ENCODE data around the gene BCAS3.
A peak's percentile ranks its signal among the peaks of the same experiment; 100 is the strongest.
"Not testable (repeated sequence)": the region's sequence is repeated elsewhere in the genome, so short reads cannot be mapped to it uniquely, and the experiment has no call there.

BCAS3 gene

DNA sequence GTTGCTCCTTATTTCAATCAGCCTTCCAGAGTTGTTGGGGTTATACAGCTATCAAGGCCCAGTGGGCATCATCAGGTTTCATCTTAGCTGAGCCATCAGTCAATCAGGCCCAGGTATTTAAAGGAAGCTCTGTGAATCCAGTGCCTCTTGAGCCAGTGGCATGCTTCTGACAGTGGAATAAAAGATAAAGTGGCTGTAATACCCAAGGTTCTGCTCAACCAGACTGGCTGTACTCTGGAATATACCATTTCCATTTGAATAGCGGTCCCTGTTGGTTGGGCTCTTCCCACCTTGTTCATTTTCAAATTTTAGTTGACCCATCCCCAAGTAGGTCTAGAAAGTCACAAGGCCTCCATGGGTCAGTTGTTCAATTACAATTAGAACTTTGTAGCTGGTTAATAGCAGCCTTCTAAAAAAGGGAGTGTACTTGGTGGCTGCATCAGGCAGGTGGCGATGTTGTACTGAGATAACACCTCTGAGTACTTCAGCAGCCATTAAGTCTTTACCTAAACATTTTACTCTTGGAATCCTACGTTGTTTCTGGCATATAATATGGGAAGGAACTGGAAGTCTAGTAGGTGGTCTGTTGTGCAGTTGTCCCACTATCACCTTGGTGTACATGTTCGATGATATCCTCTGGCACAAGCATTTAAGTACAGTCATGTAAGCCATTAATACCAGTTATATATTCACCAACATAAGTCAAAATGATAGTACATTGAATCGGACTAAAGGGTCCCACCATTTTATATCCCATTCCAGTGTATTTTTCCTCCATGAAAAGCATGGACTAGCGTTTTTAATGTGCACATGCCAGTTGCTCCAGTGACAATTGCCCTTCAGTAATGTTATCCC, 294.1 kb downstream of the BCAS3 start:
- DNase-seq: no peak
- intact Hi-C loops (cut with DNase I): no loop called here

DNA sequence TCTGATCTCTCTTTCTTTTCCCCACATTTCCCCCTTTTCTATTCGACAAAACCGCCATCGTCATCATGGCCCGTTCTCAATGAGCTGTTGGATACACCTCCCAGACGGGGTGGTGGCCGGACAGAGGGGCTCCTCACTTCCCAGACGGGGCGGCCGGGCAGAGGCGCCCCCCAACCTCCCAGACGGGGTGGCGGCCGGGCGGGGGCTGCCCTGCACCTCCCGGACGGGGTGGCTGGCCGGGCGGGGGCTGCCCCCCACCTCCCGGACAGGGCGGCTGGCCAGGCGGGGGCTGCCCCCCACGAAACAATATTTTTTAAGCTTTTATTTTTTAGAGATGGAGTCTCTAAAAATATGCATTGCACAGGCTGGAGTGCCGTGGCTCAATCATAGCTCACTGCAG, 299.2 kb downstream of the BCAS3 start:
- DNase-seq; intact Hi-C loops (cut with DNase I): not testable (repeated sequence)

- DNase-seq: no peak
- intact Hi-C loops (cut with DNase I): no loop called here
Observed at GRCh38 chr17:60989379-60989778, 311.7 kb downstream of the BCAS3 start.

- intact Hi-C loops (cut with DNase I): no loop called here
- no peak for DNase-seq
Observed at GRCh38 chr17:60989846-60990245, 312.2 kb downstream of the BCAS3 start.

- intact Hi-C loops (cut with DNase I): no loop called here
Observed at GRCh38 chr17:60993497-60993896, 315.8 kb downstream of the BCAS3 start.

DNA sequence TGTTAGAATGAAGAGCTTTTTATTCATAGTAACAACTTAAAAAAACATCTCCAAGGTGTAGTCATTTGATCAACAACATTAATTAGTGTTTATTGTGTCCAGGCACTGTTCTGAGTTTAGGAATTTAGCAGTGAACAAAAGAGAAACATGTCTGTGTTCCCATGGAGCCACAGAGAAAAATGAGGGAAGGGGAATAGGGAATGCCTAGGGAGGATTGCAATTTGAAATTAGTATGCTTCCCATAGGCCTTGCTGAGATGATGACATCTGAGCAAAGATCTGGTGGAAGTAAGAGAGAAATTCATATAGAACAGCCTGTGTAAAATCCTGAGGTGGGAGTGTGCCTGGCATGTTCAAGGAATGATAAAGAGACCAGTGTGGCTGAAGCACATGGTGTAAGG, 318.0 kb downstream of the BCAS3 start:
- intact Hi-C loops (cut with DNase I): no loop called here
- no peak for DNase-seq

More at GRCh38 chr17:60993497-60993896, 315.8 kb downstream of the BCAS3 start:
- no peak for DNase-seq

- intact Hi-C loops (cut with DNase I): loop anchor here (5.0 kb wide), 2 partner anchors 391 to 411 kb away; no protein-coding TSS in a partner anchor
- no peak for DNase-seq
Observed at GRCh38 chr17:61000911-61001310, 323.3 kb downstream of the BCAS3 start.

- no peak for DNase-seq
- intact Hi-C loops (cut with DNase I): loop anchor here (5.0 kb wide), 2 partner anchors 390 to 410 kb away; no protein-coding TSS in a partner anchor
Observed at GRCh38 chr17:61002316-61002736, 324.7 kb downstream of the BCAS3 start.

- DNase-seq: no peak
- intact Hi-C loops (cut with DNase I): no loop called here
Observed at GRCh38 chr17:61005358-61005757, 327.7 kb downstream of the BCAS3 start.

DNA sequence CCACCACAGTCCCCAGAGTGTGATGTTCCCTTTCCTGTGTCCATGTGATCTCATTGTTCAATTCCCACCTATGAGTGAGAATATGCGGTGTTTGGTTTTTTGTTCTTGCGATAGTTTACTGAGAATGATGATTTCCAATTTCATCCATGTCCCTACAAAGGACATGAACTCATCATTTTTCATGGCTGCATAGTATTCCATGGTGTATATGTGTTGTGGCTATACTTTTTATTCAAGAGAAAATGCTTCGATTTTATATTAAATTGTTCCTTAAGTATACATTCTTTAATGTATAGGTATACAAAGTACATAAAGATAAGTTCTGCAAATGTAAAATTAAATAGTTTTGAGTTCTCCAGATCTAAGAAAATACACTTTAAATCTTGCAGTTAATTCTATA, 328.3 kb downstream of the BCAS3 start:
- DNase-seq; intact Hi-C loops (cut with DNase I): not testable (repeated sequence)

GRCh38 chr17:61007980-61008379, 330.3 kb downstream of the BCAS3 start:
- intact Hi-C loops (cut with DNase I): no loop called here
- no peak for DNase-seq

- intact Hi-C loops (cut with DNase I): no loop called here
- DNase-seq: no peak
Observed at GRCh38 chr17:61009663-61010062, 332.0 kb downstream of the BCAS3 start.

DNA sequence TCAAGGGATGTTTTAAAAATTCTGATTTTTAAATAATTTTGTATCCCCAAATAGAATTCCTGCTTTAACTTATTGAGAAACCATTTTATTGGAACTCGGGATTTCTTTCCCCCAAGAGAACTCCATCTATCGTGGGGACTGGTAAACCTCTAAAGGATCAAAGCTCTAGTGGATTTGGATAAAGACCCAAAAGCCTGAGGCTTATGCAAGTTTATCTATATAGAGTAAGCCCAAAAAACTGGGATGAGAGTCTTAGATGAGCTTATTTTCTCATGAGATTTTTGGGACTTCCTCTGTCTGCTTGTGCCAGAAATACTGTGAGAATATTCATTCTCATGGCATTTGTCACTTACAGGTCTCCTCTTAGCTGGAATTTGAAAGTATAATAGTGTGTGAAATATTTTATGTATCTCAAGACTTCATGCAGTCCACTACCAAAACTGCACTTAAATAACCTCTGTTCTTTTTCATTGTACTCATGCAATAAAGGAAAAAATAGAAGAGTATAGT, 333.1 kb downstream of the BCAS3 start:
- DNase-seq: no peak
- intact Hi-C loops (cut with DNase I): no loop called here

DNA sequence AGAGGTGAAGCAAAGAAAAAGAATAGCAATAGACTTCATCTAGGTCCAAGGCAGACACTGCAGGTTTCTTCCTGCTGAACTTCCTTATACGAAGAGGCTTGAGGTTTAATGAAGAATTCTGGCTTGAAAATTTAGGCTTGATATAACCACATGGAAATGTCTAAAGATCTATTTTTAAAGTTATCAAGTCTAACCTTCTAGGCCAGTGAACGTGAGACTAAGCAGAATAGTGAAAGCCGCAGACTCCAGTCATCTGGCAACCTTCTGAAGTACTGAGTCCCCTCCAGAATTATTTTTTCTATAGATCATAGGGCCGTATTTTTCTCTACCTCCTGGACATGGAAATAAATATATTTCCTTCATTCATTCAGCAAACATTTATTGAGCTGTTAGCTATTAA, 333.6 kb downstream of the BCAS3 start:
- DNase-seq: no peak
- intact Hi-C loops (cut with DNase I): no loop called here

DNA sequence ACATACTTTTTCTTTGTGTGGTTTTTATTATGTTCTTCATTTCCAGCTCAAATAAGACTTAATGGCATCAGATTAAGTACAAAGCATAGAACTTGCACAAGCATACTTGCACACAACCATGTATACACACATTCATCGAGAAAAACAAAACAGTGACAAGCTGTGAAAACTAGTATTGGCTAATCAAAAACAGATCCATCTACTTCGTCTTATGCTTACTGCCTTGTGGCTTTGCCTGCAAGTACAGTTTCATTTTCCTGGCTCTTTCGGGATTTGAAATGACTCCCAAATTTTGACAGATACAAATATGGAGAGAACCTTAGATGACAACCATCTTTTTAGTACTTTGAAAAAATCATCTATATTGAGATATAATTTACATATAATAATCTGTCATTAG, 338.3 kb downstream of the BCAS3 start:
- DNase-seq: no peak
- intact Hi-C loops (cut with DNase I): no loop called here

GRCh38 chr17:61017317-61018006, 339.8 kb downstream of the BCAS3 start:
- DNase-seq: no peak
- intact Hi-C loops (cut with DNase I): no loop called here

DNA sequence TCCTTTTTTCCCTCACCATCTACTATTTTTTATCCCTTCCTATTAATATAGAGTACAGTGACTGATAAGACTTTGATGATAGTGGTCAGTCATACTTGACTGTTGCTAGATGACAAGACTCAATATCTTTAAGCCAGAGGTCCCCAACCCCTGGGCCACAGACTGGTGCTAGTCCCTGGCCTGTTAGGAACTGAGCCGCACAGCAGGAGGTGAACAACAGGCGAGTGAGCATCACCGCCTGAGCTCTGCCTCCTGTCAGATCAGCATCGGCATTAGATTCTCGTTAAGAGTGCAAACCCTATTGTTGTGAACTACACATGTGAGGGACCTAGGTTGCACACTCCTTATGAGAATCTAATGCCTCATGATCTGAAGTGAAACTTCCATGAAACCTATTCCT, 341.3 kb downstream of the BCAS3 start:
- intact Hi-C loops (cut with DNase I): no loop called here
- DNase-seq: peak in 1 of 10 donors; percentile 25

DNA sequence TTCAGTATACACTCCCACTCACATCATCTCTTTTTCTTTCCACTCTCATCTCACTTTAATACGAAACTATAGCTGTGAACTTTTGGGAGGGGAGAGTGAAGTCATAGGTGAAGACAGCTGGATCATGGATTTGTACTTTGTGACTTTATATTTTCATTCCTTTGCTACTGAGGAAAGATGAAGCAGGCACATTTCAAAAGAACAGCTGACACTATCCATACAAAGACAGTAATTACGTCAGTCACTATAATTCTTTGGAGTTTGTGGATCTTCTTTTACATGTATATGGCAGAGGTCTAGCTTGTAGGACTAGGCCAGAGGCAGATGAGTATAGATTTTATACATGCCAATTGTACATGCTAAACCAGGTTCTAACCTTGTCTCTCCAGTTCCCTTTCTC, 346.3 kb downstream of the BCAS3 start:
- DNase-seq: no peak
- intact Hi-C loops (cut with DNase I): no loop called here

DNA sequence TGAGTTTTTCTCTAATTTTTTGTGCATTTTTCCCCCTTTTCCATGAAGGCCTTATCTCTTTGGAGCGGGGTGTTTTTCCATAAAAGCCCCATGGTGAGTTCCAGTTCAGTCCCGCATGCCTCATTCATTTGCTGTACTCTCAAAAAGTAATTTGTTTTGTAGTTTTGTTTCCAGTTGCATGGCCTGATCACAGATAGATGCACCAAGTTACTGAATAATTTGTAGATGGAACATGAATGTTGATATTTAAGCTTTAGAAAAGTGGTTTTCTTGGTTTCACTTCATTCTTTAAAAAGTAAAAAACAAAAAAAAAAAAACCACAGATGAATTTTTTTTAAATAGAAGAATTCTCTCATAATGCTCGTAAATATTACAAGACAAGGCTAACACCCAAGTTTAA, 349.2 kb downstream of the BCAS3 start:
- intact Hi-C loops (cut with DNase I): no loop called here
- DNase-seq: no peak

DNA sequence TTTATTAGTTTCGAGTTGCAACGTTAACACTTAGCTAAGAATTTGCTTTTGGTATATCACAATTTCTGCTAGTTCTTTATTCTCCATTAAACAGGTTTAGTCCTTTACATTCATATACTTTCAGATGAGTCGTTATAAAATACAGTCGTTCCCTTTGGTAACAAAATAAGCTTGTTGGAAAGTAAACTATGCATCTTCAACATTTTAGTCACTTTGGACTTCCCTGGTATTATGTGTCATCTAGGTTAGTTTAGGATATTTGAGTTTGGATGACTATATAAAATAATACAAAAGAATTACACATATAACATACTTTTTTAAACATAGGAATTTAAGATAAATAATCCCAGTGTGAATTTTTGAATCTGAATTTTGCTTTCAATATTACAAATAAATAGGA, 351.5 kb downstream of the BCAS3 start:
- intact Hi-C loops (cut with DNase I): no loop called here
- DNase-seq: no peak

DNA sequence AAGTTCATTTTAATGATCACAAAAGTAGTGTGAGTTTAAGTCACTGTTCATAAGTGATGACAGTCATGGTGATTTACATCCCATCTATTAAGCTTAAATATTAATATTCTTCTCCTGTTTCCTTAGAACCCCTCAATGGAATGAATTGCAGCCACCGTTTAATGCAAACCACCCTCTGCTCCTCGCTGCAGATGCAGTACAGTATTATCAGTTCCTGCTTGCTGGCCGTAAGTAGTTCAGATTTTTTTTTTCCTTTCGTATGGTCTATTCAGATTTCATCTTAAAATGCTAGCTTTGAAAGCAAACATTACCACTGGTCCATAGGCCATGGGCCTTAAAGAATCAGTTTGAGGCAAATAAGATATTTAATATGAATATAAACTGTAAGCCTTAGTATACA, 363.0 kb downstream of the BCAS3 start:
- intact Hi-C loops (cut with DNase I): no loop called here
- no peak for DNase-seq

DNA sequence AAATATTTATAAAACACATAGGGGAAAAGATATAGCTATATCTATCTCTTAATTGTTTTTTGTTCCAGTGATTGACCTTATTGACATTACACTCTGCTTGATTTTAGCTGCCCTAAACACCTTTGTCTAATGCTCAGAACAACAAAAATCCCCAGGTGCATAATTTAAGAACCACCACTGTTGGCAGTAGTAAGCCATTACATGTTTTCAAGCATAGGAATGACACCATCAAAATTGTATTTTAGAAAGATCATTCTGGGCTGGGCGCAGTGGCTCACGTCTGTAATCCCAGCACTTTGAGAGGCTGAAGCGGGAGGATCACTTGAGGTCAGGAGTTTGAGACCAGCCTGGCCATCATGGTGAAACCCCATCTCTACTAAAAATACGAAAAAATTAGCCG, 364.7 kb downstream of the BCAS3 start:
- intact Hi-C loops (cut with DNase I); DNase-seq: not testable (repeated sequence)
